OCI-LY1 (cell line): ENCODE data around the gene ASCC2.

Source experiments
- EZH2 ChIP-seq: fragments of 200-600 bp; sonication (generic), shearing (Covaris generic); IDR thresholded peaks from 2 replicates; pipeline ENCODE4 v1.8.0; 2017; ENCODE audit warnings: borderline replicate concordance, mixed run types, mild to moderate bottlenecking, antibody characterized with exemption, low read length, moderate library complexity, mixed read lengths
- TF ChIP-seq, protein P1 (sequence below): fragments of 200-600 bp; sonication (generic), shearing (Covaris generic); IDR thresholded peaks from 2 replicates; pipeline ENCODE4 v1.5.1; 2017; ENCODE audit warnings: mild to moderate bottlenecking, antibody characterized with exemption, low read length, moderate library complexity, mixed read lengths

DNA sequence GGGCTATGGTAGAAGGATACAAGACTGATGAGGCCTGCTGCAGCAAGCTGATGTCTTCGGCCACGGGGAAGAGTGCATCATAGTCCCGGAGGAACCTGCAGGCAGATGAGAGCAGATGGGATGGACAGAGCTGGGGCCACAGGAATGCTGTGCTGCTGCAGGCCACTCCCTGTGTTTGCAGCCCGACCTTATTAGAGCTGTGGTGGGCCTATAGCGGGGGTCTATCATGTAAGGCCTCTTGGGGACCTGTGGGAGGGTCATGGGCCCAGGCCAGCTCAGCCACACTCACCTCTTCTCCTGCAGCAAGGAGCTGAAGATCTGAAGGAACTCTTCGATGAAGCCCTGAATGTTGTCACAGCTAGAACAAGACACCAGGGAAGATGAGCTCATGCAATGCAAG, 31.9 kb downstream of the ASCC2 start:
- TF ChIP-seq, protein P1, sequence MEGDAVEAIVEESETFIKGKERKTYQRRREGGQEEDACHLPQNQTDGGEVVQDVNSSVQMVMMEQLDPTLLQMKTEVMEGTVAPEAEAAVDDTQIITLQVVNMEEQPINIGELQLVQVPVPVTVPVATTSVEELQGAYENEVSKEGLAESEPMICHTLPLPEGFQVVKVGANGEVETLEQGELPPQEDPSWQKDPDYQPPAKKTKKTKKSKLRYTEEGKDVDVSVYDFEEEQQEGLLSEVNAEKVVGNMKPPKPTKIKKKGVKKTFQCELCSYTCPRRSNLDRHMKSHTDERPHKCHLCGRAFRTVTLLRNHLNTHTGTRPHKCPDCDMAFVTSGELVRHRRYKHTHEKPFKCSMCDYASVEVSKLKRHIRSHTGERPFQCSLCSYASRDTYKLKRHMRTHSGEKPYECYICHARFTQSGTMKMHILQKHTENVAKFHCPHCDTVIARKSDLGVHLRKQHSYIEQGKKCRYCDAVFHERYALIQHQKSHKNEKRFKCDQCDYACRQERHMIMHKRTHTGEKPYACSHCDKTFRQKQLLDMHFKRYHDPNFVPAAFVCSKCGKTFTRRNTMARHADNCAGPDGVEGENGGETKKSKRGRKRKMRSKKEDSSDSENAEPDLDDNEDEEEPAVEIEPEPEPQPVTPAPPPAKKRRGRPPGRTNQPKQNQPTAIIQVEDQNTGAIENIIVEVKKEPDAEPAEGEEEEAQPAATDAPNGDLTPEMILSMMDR = no peak
- TF ChIP-seq EZH2 = no peak
